ENCODE results near the gene NBEA.

The NBEA gene

GRCh38 chr13:35566340-35566739 is 624.3 kb downstream of the NBEA start:
- no peaks in the 10 kb centered on the region for H3K9me3 ChIP-seq (ENCODE audit: insufficient read depth, low read length)
- H3K36me3 ChIP-seq (ENCODE audit: insufficient read depth, insufficient read length, low read length): no peaks in the 10 kb centered on the region
- H3K4me1 ChIP-seq (ENCODE audit: insufficient read depth, insufficient read length): no peaks in the 10 kb centered on the region
- no peak overlapping the region for H3K4me3 ChIP-seq (ENCODE audit: insufficient read length, low read depth)
- H3K9ac ChIP-seq (ENCODE audit: insufficient read length, low read depth): no peak overlapping the region
- no peaks in the 10 kb centered on the region for H3K27me3 ChIP-seq (ENCODE audit: insufficient read depth, insufficient read length)
- TF ChIP-seq SUZ12 (IDR thresholded peaks at IDR 0.05; ENCODE audit: extremely low read depth, insufficient read depth, insufficient read length) (no peak), YY1 (IDR thresholded peaks at IDR 0.05; ENCODE audit: insufficient read depth, insufficient read length) (no peak), ZNF274 (IDR thresholded peaks at IDR 0.05; ENCODE audit: low read depth, low read length) (no peak)
- no peak for DNase-seq (ENCODE audit: low read depth, low spot score)

- Histone ChIP-seq H3K27me3 (ENCODE audit: insufficient read depth, insufficient read length) (no peaks in the 10 kb centered on the region), H3K9me3 (ENCODE audit: insufficient read depth, low read length) (no peaks in the 10 kb centered on the region), H3K36me3 (ENCODE audit: insufficient read depth, insufficient read length, low read length) (no peaks in the 10 kb centered on the region), H3K9ac (ENCODE audit: insufficient read length, low read depth) (no peak overlapping the region), H3K4me1 (ENCODE audit: insufficient read depth, insufficient read length) (no peaks in the 10 kb centered on the region), H3K4me3 (ENCODE audit: insufficient read length, low read depth) (no peak overlapping the region)
- no peak for DNase-seq (ENCODE audit: low read depth, low spot score)
- no peak for TF ChIP-seq YY1 (IDR thresholded peaks at IDR 0.05; ENCODE audit: insufficient read depth, insufficient read length)
- TF ChIP-seq SUZ12 (IDR thresholded peaks at IDR 0.05; ENCODE audit: extremely low read depth, insufficient read depth, insufficient read length): no peak
- no peak for TF ChIP-seq ZNF274 (IDR thresholded peaks at IDR 0.05; ENCODE audit: low read depth, low read length)
These were observed 625.4 kb downstream of the NBEA start for GRCh38 chr13:35567406-35567980.

GRCh38 chr13:35573639-35574038 is 631.6 kb downstream of the NBEA start:
- DNase-seq (ENCODE audit: low read depth, low spot score): no peak
- Histone ChIP-seq H3K9ac (ENCODE audit: insufficient read length, low read depth) (no peak overlapping the region), H3K4me3 (ENCODE audit: insufficient read length, low read depth) (no peak overlapping the region), H3K36me3 (ENCODE audit: insufficient read depth, insufficient read length, low read length) (no peaks in the 10 kb centered on the region), H3K9me3 (ENCODE audit: insufficient read depth, low read length) (no peaks in the 10 kb centered on the region), H3K27me3 (ENCODE audit: insufficient read depth, insufficient read length) (no peaks in the 10 kb centered on the region), H3K4me1 (ENCODE audit: insufficient read depth, insufficient read length) (no peaks in the 10 kb centered on the region)
- TF ChIP-seq SUZ12 (IDR thresholded peaks at IDR 0.05; ENCODE audit: extremely low read depth, insufficient read depth, insufficient read length): no peak
- TF ChIP-seq ZNF274 (IDR thresholded peaks at IDR 0.05; ENCODE audit: low read depth, low read length): no peak
- TF ChIP-seq YY1 (IDR thresholded peaks at IDR 0.05; ENCODE audit: insufficient read depth, insufficient read length): no peak

- Histone ChIP-seq H3K27me3 (ENCODE audit: insufficient read depth, insufficient read length) (no peaks in the 10 kb centered on the region), H3K9ac (ENCODE audit: insufficient read length, low read depth) (no peak overlapping the region), H3K4me3 (ENCODE audit: insufficient read length, low read depth) (no peak overlapping the region), H3K9me3 (ENCODE audit: insufficient read depth, low read length) (no peaks in the 10 kb centered on the region), H3K36me3 (ENCODE audit: insufficient read depth, insufficient read length, low read length) (no peaks in the 10 kb centered on the region), H3K4me1 (ENCODE audit: insufficient read depth, insufficient read length) (no peaks in the 10 kb centered on the region)
- DNase-seq (ENCODE audit: low read depth, low spot score): no peak
- no peak for TF ChIP-seq YY1 (IDR thresholded peaks at IDR 0.05; ENCODE audit: insufficient read depth, insufficient read length)
- TF ChIP-seq ZNF274 (IDR thresholded peaks at IDR 0.05; ENCODE audit: low read depth, low read length): no peak
- no peak for TF ChIP-seq SUZ12 (IDR thresholded peaks at IDR 0.05; ENCODE audit: extremely low read depth, insufficient read depth, insufficient read length)
These were observed 650.4 kb downstream of the NBEA start for GRCh38 chr13:35592457-35592856.

- Histone ChIP-seq H3K9ac (ENCODE audit: insufficient read length, low read depth) (no peak overlapping the region), H3K9me3 (ENCODE audit: insufficient read depth, low read length) (no peaks in the 10 kb centered on the region), H3K27me3 (ENCODE audit: insufficient read depth, insufficient read length) (no peaks in the 10 kb centered on the region), H3K4me1 (ENCODE audit: insufficient read depth, insufficient read length) (no peaks in the 10 kb centered on the region), H3K36me3 (ENCODE audit: insufficient read depth, insufficient read length, low read length) (no peaks in the 10 kb centered on the region), H3K4me3 (ENCODE audit: insufficient read length, low read depth) (no peak overlapping the region)
- DNase-seq (ENCODE audit: low read depth, low spot score): no peak
- TF ChIP-seq ZNF274 (IDR thresholded peaks at IDR 0.05; ENCODE audit: low read depth, low read length): no peak
These were observed 651.6 kb downstream of the NBEA start for GRCh38 chr13:35593651-35594050.

GRCh38 chr13:35594096-35594495 is 652.0 kb downstream of the NBEA start:
- Histone ChIP-seq H3K9ac (ENCODE audit: insufficient read length, low read depth) (no peak overlapping the region), H3K9me3 (ENCODE audit: insufficient read depth, low read length) (no peaks in the 10 kb centered on the region), H3K27me3 (ENCODE audit: insufficient read depth, insufficient read length) (no peaks in the 10 kb centered on the region), H3K4me3 (ENCODE audit: insufficient read length, low read depth) (no peak overlapping the region), H3K36me3 (ENCODE audit: insufficient read depth, insufficient read length, low read length) (no peaks in the 10 kb centered on the region), H3K4me1 (ENCODE audit: insufficient read depth, insufficient read length) (no peaks in the 10 kb centered on the region)
- DNase-seq (ENCODE audit: low read depth, low spot score): no peak
- TF ChIP-seq ZNF274 (IDR thresholded peaks at IDR 0.05; ENCODE audit: low read depth, low read length) (no peak), SUZ12 (IDR thresholded peaks at IDR 0.05; ENCODE audit: extremely low read depth, insufficient read depth, insufficient read length) (no peak), YY1 (IDR thresholded peaks at IDR 0.05; ENCODE audit: insufficient read depth, insufficient read length) (no peak)

- Histone ChIP-seq H3K27me3 (ENCODE audit: insufficient read depth, insufficient read length) (no peaks in the 10 kb centered on the region), H3K9ac (ENCODE audit: insufficient read length, low read depth) (no peak overlapping the region), H3K9me3 (ENCODE audit: insufficient read depth, low read length) (no peaks in the 10 kb centered on the region), H3K4me3 (ENCODE audit: insufficient read length, low read depth) (no peak overlapping the region), H3K4me1 (ENCODE audit: insufficient read depth, insufficient read length) (no peaks in the 10 kb centered on the region), H3K36me3 (ENCODE audit: insufficient read depth, insufficient read length, low read length) (no peaks in the 10 kb centered on the region)
- TF ChIP-seq YY1 (IDR thresholded peaks at IDR 0.05; ENCODE audit: insufficient read depth, insufficient read length) (no peak), SUZ12 (IDR thresholded peaks at IDR 0.05; ENCODE audit: extremely low read depth, insufficient read depth, insufficient read length) (no peak), ZNF274 (IDR thresholded peaks at IDR 0.05; ENCODE audit: low read depth, low read length) (no peak)
- DNase-seq (ENCODE audit: low read depth, low spot score): no peak
These were observed 653.1 kb downstream of the NBEA start for GRCh38 chr13:35595181-35595580.

Data from NT2/D1 (cell line).